ENCODE measurements around the gene NACA2.
"Not testable (repeated sequence)": the region's sequence is repeated elsewhere in the genome, so short reads cannot be mapped to it uniquely, and the experiment has no call there.

NACA2 gene

DNA sequence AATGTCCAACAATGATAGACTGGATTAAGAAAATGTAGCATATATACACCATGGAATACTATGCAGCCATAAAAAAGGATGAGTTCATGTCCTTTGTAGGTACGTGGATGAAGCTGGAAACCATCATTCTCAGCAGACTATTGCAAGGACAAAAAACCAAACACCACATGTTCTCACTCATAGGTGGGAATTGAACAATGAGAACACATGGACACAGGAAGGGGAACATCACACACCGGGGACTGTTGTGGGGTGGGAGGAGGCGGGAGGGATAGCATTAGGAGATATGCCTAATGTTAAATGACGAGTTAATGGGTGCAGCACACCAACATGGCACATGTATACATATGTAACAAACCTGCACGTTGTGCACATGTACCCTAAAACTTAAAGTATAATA lies 24.6 kb downstream of the NACA2 start:
- not testable (repeated sequence) for H3K9me3 ChIP-seq (ENCODE audit: control insufficient read depth in 2 of 2, low read length in 2 of 2); H3K9ac ChIP-seq (ENCODE audit: low read length in 2 of 2); H3K4me1 ChIP-seq (ENCODE audit: control insufficient read depth, insufficient read depth, low read length); H3K36me3 ChIP-seq (ENCODE audit: control insufficient read depth in 2 of 2, insufficient read depth in 2 of 2, low read length in 2 of 2); H3K27ac ChIP-seq (ENCODE audit: low read length); H3K27me3 ChIP-seq (ENCODE audit: control insufficient read depth in 1 of 2, insufficient read depth in 2 of 2, low read length in 2 of 2); H3K4me3 ChIP-seq (ENCODE audit: low read length in 2 of 2)

DNA sequence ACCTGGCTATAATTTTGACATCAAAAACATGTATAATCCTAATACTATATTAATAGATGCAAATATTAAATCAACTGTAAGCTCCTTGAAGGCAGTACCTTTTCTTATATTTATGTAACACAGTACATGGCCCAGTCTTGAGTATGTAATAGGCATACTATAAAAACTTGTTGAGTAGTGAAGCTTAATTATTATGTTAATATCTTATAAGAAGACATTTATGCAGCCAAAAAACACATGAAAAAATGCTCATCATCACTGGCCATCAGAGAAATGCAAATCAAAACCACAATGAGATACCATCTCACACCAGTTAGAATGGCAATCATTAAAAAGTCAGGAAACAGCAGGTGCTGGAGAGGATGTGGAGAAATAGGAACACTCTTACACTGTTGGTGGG lies 25.2 kb downstream of the NACA2 start:
- not testable (repeated sequence) for H3K27me3 ChIP-seq (ENCODE audit: control insufficient read depth in 1 of 2, insufficient read depth in 2 of 2, low read length in 2 of 2); H3K9ac ChIP-seq (ENCODE audit: low read length in 2 of 2); H3K4me1 ChIP-seq (ENCODE audit: control insufficient read depth, insufficient read depth, low read length); H3K4me3 ChIP-seq (ENCODE audit: low read length in 2 of 2); H3K36me3 ChIP-seq (ENCODE audit: control insufficient read depth in 2 of 2, insufficient read depth in 2 of 2, low read length in 2 of 2); H3K9me3 ChIP-seq (ENCODE audit: control insufficient read depth in 2 of 2, low read length in 2 of 2); H3K27ac ChIP-seq (ENCODE audit: low read length)

DNA sequence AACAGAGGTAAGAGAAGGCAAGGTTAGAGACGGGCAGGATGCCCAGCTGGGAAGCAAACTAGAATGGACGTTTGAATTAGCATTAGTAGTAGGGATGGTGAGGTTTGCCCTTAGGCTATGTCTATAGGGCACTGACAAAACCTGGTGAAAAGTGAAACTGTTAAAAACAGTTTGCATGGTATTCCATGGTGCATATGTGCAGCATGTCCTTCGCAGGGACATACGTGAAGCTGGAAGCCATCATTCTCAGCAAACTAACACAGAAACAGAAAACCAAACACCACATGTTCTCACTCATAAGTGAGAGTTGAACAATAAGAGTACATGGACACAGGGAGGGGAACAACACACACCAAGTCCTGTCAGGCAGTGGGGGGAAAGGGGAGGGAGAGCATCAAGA lies 25.8 kb downstream of the NACA2 start:
- Histone ChIP-seq H3K4me1 (ENCODE audit: control insufficient read depth, insufficient read depth, low read length) (no peaks in the 10 kb centered on the region), H3K9me3 (ENCODE audit: control insufficient read depth in 2 of 2, low read length in 2 of 2) (peaks cover 3% of the 10 kb centered on the region in 2 donors), H3K27me3 (ENCODE audit: control insufficient read depth in 1 of 2, insufficient read depth in 2 of 2, low read length in 2 of 2) (peaks cover 0 to 3% of the 10 kb centered on the region in 2 donors), H3K36me3 (ENCODE audit: control insufficient read depth in 2 of 2, insufficient read depth in 2 of 2, low read length in 2 of 2) (no peaks in the 10 kb centered on the region), H3K27ac (ENCODE audit: low read length) (no peak overlapping the region), H3K4me3 (ENCODE audit: low read length in 2 of 2) (no peak overlapping the region), H3K9ac (ENCODE audit: low read length in 2 of 2) (no peak overlapping the region)

DNA sequence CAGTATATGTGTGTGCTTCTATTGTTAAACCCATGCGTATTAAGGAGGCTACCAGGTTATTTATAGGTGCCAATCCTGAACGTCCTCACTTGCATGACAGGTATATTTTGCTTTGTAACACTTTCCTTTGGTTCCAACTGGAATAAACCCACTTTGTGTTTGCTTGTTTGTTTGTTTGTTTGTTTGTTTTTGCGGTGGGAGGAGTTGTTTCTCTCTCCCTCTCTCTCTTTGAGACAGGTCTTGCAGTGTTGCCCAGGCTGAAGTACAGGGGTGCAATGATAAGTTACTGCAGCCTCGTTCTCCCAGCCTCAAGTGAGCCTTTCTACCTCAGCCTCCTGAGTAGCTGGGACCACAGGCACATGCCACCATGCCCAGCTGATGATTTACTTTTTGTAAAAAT lies 28.7 kb downstream of the NACA2 start:
- Histone ChIP-seq H3K27me3 (ENCODE audit: control insufficient read depth in 1 of 2, insufficient read depth in 2 of 2, low read length in 2 of 2) (peaks cover 3 to 5% of the 10 kb centered on the region in 2 donors), H3K4me1 (ENCODE audit: control insufficient read depth, insufficient read depth, low read length) (no peaks in the 10 kb centered on the region)

DNA sequence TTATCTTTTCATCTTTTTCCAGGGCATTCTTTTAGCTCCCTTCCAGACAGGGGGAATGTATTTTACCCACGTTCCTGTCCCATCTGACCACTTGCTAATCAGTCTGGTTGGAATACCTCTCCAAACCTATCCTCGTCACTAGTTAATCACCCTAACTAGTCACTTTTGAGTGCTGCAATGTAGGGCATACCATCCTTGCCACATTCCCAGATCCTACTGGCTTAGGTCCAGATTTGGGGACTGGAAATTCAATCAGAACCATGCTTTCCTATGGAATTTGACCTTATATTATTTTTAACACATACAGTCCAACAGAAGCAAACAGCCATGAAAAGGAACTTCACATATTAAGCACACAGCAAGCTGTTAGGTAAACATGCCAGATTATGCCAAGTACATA lies 29.7 kb downstream of the NACA2 start:
- Histone ChIP-seq H3K36me3 (ENCODE audit: control insufficient read depth in 2 of 2, insufficient read depth in 2 of 2, low read length in 2 of 2) (no peaks in the 10 kb centered on the region), H3K9me3 (ENCODE audit: control insufficient read depth in 2 of 2, low read length in 2 of 2) (no peaks in the 10 kb centered on the region), H3K4me1 (ENCODE audit: control insufficient read depth, insufficient read depth, low read length) (no peaks in the 10 kb centered on the region), H3K9ac (ENCODE audit: low read length in 2 of 2) (no peak overlapping the region), H3K27ac (ENCODE audit: low read length) (no peak overlapping the region), H3K4me3 (ENCODE audit: low read length in 2 of 2) (no peak overlapping the region), H3K27me3 (ENCODE audit: control insufficient read depth in 1 of 2, insufficient read depth in 2 of 2, low read length in 2 of 2) (peaks cover 3 to 5% of the 10 kb centered on the region in 2 donors)

More for the DNA sequence above, 28.7 kb downstream of the NACA2 start:
- Histone ChIP-seq H3K27ac (ENCODE audit: low read length) (no peak overlapping the region), H3K9me3 (ENCODE audit: control insufficient read depth in 2 of 2, low read length in 2 of 2) (no peaks in the 10 kb centered on the region), H3K4me3 (ENCODE audit: low read length in 2 of 2) (no peak overlapping the region), H3K36me3 (ENCODE audit: control insufficient read depth in 2 of 2, insufficient read depth in 2 of 2, low read length in 2 of 2) (no peaks in the 10 kb centered on the region), H3K9ac (ENCODE audit: low read length in 2 of 2) (no peak overlapping the region)

DNA sequence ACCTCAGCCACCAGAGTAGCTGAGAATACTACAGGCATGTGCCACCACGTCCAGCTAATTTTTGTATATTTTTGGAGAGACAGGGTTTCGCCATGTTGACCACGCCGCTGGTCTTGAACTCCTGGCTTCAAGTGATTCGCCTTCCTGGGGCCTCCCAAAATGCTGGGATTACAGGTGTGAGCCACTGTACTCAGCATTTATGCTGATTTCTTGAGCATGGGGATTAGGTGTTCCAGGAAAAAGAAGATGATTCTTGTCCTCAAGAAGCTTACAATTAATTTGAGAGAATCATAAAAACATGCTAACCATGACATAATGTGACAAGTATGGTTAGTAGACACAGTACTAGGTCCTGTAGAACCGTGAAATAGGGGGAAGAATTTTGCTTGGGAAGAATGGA lies 30.9 kb downstream of the NACA2 start:
- H3K4me1 ChIP-seq (ENCODE audit: control insufficient read depth, insufficient read depth, low read length), result no peaks in the 10 kb centered on the region
- H3K27me3 ChIP-seq (ENCODE audit: control insufficient read depth in 1 of 2, insufficient read depth in 2 of 2, low read length in 2 of 2), result peaks cover 3 to 5% of the 10 kb centered on the region in 2 donors
- H3K4me3 ChIP-seq (ENCODE audit: low read length in 2 of 2), result no peak overlapping the region
- no peak overlapping the region for H3K9ac ChIP-seq (ENCODE audit: low read length in 2 of 2)
- H3K9me3 ChIP-seq (ENCODE audit: control insufficient read depth in 2 of 2, low read length in 2 of 2), result no peaks in the 10 kb centered on the region
- no peak overlapping the region for H3K27ac ChIP-seq (ENCODE audit: low read length)
- no peaks in the 10 kb centered on the region for H3K36me3 ChIP-seq (ENCODE audit: control insufficient read depth in 2 of 2, insufficient read depth in 2 of 2, low read length in 2 of 2)

DNA sequence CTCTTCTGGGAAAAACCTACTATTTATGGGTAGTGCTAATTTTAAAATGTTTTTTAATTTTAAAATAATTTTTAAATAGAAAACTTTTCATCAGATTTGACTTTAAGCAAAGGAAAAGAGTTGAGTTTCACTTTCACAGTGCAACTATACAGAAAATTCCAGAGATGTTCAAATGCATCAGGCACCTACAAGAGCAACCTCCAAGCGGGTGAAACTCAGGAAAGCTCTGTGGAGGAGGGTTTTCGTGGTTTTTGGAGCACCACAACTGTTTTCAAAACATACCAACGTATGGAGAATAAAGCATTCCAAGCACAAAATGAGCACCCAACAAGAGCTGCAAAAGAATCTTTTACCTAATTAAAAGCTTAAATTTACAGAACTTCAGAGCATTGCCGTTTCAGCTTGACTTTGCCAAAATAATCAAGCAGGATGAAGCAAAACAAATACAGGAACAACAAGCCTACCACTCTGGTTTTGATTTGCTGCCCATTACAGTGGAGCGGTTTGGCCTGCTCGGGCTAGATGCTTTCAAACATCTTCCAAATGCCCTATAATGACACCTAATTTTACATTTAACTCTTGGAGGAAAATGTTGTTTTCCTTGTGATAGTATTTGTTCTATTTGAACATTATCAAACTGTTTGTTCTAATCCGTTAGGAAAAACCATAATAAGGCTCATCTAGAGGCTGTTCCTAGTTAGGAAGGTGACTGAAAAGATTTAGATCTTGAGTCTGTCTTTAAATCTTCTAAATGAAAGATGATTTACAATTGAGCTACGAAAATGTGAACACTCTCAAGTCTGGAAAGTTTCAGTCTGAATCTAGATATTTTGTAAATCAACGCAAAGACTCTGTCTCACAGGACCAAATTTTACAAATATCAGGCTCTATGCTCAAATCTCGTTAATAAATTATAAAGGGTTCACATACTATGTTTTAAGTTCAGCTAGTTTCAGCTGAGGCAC lies 34.5 kb downstream of the NACA2 start:
- Histone ChIP-seq H3K9me3 (ENCODE audit: control insufficient read depth in 2 of 2, low read length in 2 of 2) (no peaks in the 10 kb centered on the region), H3K27ac (ENCODE audit: low read length) (no peak overlapping the region), H3K36me3 (ENCODE audit: control insufficient read depth in 2 of 2, insufficient read depth in 2 of 2, low read length in 2 of 2) (no peaks in the 10 kb centered on the region), H3K4me3 (ENCODE audit: low read length in 2 of 2) (no peak overlapping the region), H3K4me1 (ENCODE audit: control insufficient read depth, insufficient read depth, low read length) (no peaks in the 10 kb centered on the region), H3K27me3 (ENCODE audit: control insufficient read depth in 1 of 2, insufficient read depth in 2 of 2, low read length in 2 of 2) (peaks cover 9 to 10% of the 10 kb centered on the region in 2 donors), H3K9ac (ENCODE audit: low read length in 2 of 2) (no peak overlapping the region)

DNA sequence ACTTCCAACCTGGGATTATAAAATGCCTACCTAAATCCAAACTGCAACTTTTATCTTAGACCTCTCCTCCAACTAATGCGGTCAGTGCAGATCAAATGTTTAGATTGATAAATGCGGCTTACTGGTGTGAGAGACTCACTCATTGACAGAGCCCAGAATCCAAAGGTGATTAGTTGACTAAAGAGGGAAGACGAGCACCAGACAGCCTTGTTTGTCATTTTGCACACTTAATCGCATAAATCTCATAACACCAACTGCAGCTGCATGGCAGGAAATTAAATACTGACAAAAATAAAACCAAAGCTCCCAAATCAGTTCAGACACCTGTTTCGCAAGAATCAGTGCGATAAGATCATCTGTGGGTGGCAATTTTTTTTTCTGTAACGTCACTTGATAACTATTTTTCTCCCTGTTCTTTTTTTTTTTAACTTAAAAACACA lies 35.9 kb downstream of the NACA2 start:
- H3K4me1 ChIP-seq (ENCODE audit: control insufficient read depth, insufficient read depth, low read length), result no peaks in the 10 kb centered on the region
- no peak overlapping the region for H3K9ac ChIP-seq (ENCODE audit: low read length in 2 of 2)
- no peak overlapping the region for H3K4me3 ChIP-seq (ENCODE audit: low read length in 2 of 2)
- H3K9me3 ChIP-seq (ENCODE audit: control insufficient read depth in 2 of 2, low read length in 2 of 2), result no peaks in the 10 kb centered on the region
- H3K27me3 ChIP-seq (ENCODE audit: control insufficient read depth in 1 of 2, insufficient read depth in 2 of 2, low read length in 2 of 2), result peaks cover 7 to 10% of the 10 kb centered on the region in 2 donors
- H3K36me3 ChIP-seq (ENCODE audit: control insufficient read depth in 2 of 2, insufficient read depth in 2 of 2, low read length in 2 of 2), result no peaks in the 10 kb centered on the region
- no peak overlapping the region for H3K27ac ChIP-seq (ENCODE audit: low read length)

DNA sequence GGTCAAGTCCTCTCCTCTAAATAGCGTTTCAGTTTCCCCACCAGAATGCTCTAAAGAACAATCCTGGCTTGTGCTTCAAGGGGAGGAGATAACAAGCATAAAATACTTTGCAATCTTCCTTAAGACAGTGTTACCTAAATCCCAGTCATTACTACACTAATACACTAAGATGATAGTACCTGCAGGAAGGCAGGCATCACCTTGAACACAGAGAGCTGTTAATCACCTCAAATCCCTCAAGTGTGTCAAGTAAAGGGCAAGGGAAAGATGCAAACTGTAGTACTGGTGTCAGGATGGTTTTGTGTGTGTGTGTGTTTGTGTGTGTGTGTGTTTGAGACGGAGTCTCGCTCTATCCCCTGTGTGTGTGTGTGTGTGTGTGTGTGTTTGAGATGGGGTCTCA lies 36.8 kb downstream of the NACA2 start:
- Histone ChIP-seq H3K9me3 (ENCODE audit: control insufficient read depth in 2 of 2, low read length in 2 of 2) (no peaks in the 10 kb centered on the region), H3K4me3 (ENCODE audit: low read length in 2 of 2) (no peak overlapping the region), H3K27me3 (ENCODE audit: control insufficient read depth in 1 of 2, insufficient read depth in 2 of 2, low read length in 2 of 2) (peaks cover 7 to 10% of the 10 kb centered on the region in 2 donors), H3K36me3 (ENCODE audit: control insufficient read depth in 2 of 2, insufficient read depth in 2 of 2, low read length in 2 of 2) (no peaks in the 10 kb centered on the region), H3K27ac (ENCODE audit: low read length) (no peak overlapping the region), H3K4me1 (ENCODE audit: control insufficient read depth, insufficient read depth, low read length) (no peaks in the 10 kb centered on the region), H3K9ac (ENCODE audit: low read length in 2 of 2) (no peak overlapping the region)

DNA sequence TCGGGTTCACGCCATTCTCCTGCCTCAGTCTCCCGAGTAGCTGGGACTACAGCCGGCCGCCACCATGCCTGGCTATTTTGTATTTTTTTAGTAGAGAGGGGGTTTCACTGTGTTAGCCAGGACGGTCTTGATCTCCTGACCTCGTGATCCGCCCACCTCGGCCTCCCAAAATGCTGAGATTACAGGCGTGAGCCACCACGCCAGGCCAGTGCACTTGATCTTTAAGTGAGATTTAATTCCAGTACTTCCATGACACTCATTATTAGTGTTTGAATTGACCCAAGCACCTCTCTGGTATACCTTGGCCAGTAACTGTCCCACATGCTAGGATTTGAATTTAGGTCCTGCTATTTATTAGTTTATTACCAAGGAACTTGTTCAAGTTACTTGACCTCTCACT lies 38.5 kb downstream of the NACA2 start:
- not testable (repeated sequence) for H3K27ac ChIP-seq (ENCODE audit: low read length); H3K36me3 ChIP-seq (ENCODE audit: control insufficient read depth in 2 of 2, insufficient read depth in 2 of 2, low read length in 2 of 2); H3K27me3 ChIP-seq (ENCODE audit: control insufficient read depth in 1 of 2, insufficient read depth in 2 of 2, low read length in 2 of 2); H3K9ac ChIP-seq (ENCODE audit: low read length in 2 of 2); H3K4me1 ChIP-seq (ENCODE audit: control insufficient read depth, insufficient read depth, low read length); H3K9me3 ChIP-seq (ENCODE audit: control insufficient read depth in 2 of 2, low read length in 2 of 2); H3K4me3 ChIP-seq (ENCODE audit: low read length in 2 of 2)

DNA sequence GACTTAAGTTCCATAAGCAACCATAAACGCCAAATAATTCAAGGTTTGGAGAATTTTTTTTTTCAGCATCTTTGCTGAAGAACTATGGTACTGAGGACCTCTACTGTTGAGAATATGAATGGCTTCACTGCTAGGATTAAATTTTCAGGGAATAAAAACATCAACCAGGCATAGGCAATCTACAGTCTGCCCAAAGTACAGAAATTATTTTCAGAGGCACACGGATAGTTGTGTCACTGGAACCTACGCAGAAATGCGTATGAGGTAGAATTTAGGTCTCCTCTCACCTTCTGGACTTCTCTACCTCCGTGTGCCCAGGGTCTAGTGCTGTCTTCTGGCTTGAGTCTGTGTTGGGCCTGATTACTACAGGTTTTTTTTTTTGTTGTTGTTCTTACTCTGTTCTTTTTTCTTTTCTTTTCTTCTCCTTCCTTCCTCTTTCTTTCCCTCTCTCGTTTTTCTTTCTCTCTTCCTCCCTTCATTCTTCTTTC lies 39.7 kb downstream of the NACA2 start:
- no peaks in the 10 kb centered on the region for H3K9me3 ChIP-seq (ENCODE audit: control insufficient read depth in 2 of 2, low read length in 2 of 2)
- no peak overlapping the region for H3K27ac ChIP-seq (ENCODE audit: low read length)
- no peak overlapping the region for H3K9ac ChIP-seq (ENCODE audit: low read length in 2 of 2)
- H3K4me1 ChIP-seq (ENCODE audit: control insufficient read depth, insufficient read depth, low read length), result no peaks in the 10 kb centered on the region
- H3K36me3 ChIP-seq (ENCODE audit: control insufficient read depth in 2 of 2, insufficient read depth in 2 of 2, low read length in 2 of 2), result no peaks in the 10 kb centered on the region
- peaks cover 5 to 7% of the 10 kb centered on the region in 2 donors for H3K27me3 ChIP-seq (ENCODE audit: control insufficient read depth in 1 of 2, insufficient read depth in 2 of 2, low read length in 2 of 2)
- no peak overlapping the region for H3K4me3 ChIP-seq (ENCODE audit: low read length in 2 of 2)
